K562 (cell line): Measurements from ENCODE around the gene CHIC2. TPM values are rescaled to one million over a fixed set of nuclear protein-coding genes. Genes with fewer than 3 reads are reported as not detected.

Experiments
- ATAC-seq: fragments of 200-7000 bp; cut with Tn5 transposase; 3 replicates; pipeline ENCODE4 v1.9.1; 2020; ENCODE audit warnings: moderate library complexity
- BruUV-seq: library from RNA; stranded (reverse); fragments of 400-500 nt; replicated peaks from 2 replicates; lab custom pipeline; 2021; lab: Mats Ljungman, UMichigan
- CTCF ChIA-PET: fragments of 300-600 bp; formaldehyde crosslinking; extraction: SDS; loops from one replicate; lab custom pipeline; 2021; ENCODE audit warnings: low intra/inter-chr PET ratio; lab: Yijun Ruan, JAX
- POLR2A ChIA-PET: fragments of 300-600, 350-650 bp; sonication (Branson Sonifier 250); formaldehyde crosslinking; extraction: SDS; loops from one replicate; lab custom pipeline; 2021; ENCODE audit warnings: antibody characterized with exemption, inconsistent platforms; lab: Yijun Ruan, JAX
- DNase-seq, 4 experiments: peaks; one replicate each; pipeline versions ENCODE4 v3.0.0 to v3.0.0-alpha.2; 2011 to 2018; ENCODE audit warnings: low spot score in 3 of 4, mixed read lengths in 3 of 4; ENCODE audit errors: extremely low read depth in 1 of 4
- FAIRE-seq: peaks from 2 replicates; lab custom pipeline; 2011; peaks lifted over from hg19 to GRCh38; lab: Jason Lieb, UNC
- H2AFZ ChIP-seq: 2 replicates; pipeline ENCODE4 v1.6.0; 2011; ENCODE audit warnings: low read depth, low read length, control low read depth, inconsistent platforms
- H3K27ac ChIP-seq: fragments of 200-600 bp; 3 replicates; pipeline ENCODE4 v1.8.0; 2011; ENCODE audit warnings: low read depth, mild to moderate bottlenecking, control low read depth, inconsistent platforms, low read length, moderate library complexity, mixed read lengths; ENCODE audit errors: extremely low read depth
- H3K27me3 ChIP-seq, 2 experiments: fragments of 300-600 bp in 1 of 2; 2 replicates in 1 of 2; 3 replicates in 1 of 2; pipeline versions ENCODE4 v1.6.0 to v1.8.0; 2011; ENCODE audit warnings: inconsistent platforms in 2 of 2, low read length in 2 of 2, mild to moderate bottlenecking in 1 of 2, mixed read lengths in 1 of 2, moderate library complexity in 1 of 2; ENCODE audit not compliant: control insufficient read depth in 2 of 2, insufficient read depth in 2 of 2
- H3K36me3 ChIP-seq: fragments of 300-600 bp; 3 replicates; pipeline ENCODE4 v1.8.0; 2011; ENCODE audit warnings: mild to moderate bottlenecking, low read length, inconsistent platforms; ENCODE audit not compliant: control insufficient read depth, insufficient read depth
- H3K4me1 ChIP-seq, 2 experiments: fragments of 200-600 bp in 1 of 2; replicated peaks in 1 of 2; 2 replicates in 1 of 2; 3 replicates in 1 of 2; pipeline versions ENCODE4 v1.5.1 to v1.8.0; 2011; ENCODE audit warnings: inconsistent platforms in 2 of 2, low read length in 2 of 2, mild to moderate bottlenecking in 1 of 2, mixed read lengths in 1 of 2, moderate library complexity in 1 of 2; ENCODE audit not compliant: control insufficient read depth in 2 of 2, insufficient read depth in 2 of 2
- H3K4me2 ChIP-seq: 2 replicates; pipeline ENCODE4 v1.6.1; 2011; ENCODE audit warnings: low read length, control low read depth, inconsistent platforms, mixed read lengths; ENCODE audit not compliant: insufficient read depth
- H3K4me3 ChIP-seq: fragments of 200-600 bp; sonication (generic), shearing (Covaris generic); 2 replicates; pipeline ENCODE4 v1.5.1; 2016; ENCODE audit warnings: control low read depth, inconsistent platforms
- H3K79me2 ChIP-seq: fragments of 200-600 bp; 3 replicates; pipeline ENCODE4 v1.8.0; 2011; ENCODE audit warnings: low read length, inconsistent platforms; ENCODE audit not compliant: control insufficient read depth, insufficient read depth
- H3K9ac ChIP-seq, 2 experiments: 2 replicates each; pipeline versions ENCODE4 v1.6.0 to v1.6.1; 2011; ENCODE audit warnings: low read depth in 2 of 2, low read length in 2 of 2, control low read depth in 1 of 2, inconsistent platforms in 1 of 2, mild to moderate bottlenecking in 1 of 2, mixed read lengths in 1 of 2; ENCODE audit not compliant: insufficient read depth in 1 of 2
- H3K9me1 ChIP-seq: one replicate; pipeline ENCODE4 v1.6.0; 2011; ENCODE audit warnings: inconsistent platforms, mild to moderate bottlenecking, low read length, moderate library complexity; ENCODE audit not compliant: control insufficient read depth, insufficient read depth
- H3K9me3 ChIP-seq: replicated peaks from 2 replicates; pipeline ENCODE4 v1.5.1; 2011; ENCODE audit warnings: low read depth, low read length, inconsistent platforms; ENCODE audit not compliant: control insufficient read depth, insufficient read depth
- H4K20me1 ChIP-seq: replicated peaks from 2 replicates; pipeline ENCODE4 v1.6.1; 2011; ENCODE audit warnings: low read length, inconsistent platforms, mixed read lengths; ENCODE audit not compliant: control insufficient read depth, insufficient read depth
- DDX20 ChIP-seq: fragments of 450-650 bp; IDR thresholded peaks from 2 replicates; pipeline ENCODE4 v1.6.1; 2016; ENCODE audit warnings: missing genetic modification characterization, low read depth, mild to moderate bottlenecking, missing compliant biosample characterization, moderate library complexity
- ETV1 ChIP-seq: fragments of 450-650 bp; conservative IDR thresholded peaks from 2 replicates; pipeline ENCODE4 v1.6.1; 2016; ENCODE audit warnings: missing genetic modification characterization, control low read depth, low read depth, missing compliant biosample characterization
- MAFK ChIP-seq: IDR thresholded peaks from 2 replicates; pipeline ENCODE4 v1.6.1; 2011; ENCODE audit warnings: low read length, improper control_type of control experiment
- RAD21 ChIP-seq, 2 experiments: fragments of 250-450 bp in 1 of 2; fragments of 450-650 bp in 1 of 2; sonication (Bioruptor Pico) in 1 of 2; formaldehyde crosslinking in 1 of 2; IDR thresholded peaks in 1 of 2; conservative IDR thresholded peaks in 1 of 2; 2 replicates each; pipeline versions ENCODE4 v1.4.0 to v1.8.0; 2020 to 2022; ENCODE audit warnings: mild to moderate bottlenecking in 2 of 2, moderate library complexity in 1 of 2
- STAT5A ChIP-seq: IDR thresholded peaks from 2 replicates; pipeline ENCODE4 v1.6.1; 2012; ENCODE audit warnings: low read length, inconsistent platforms, borderline replicate concordance
- TAF1 ChIP-seq: IDR thresholded peaks from 2 replicates; pipeline ENCODE4 v1.6.1; 2011; ENCODE audit warnings: mild to moderate bottlenecking, low read length, moderate library complexity; ENCODE audit not compliant: insufficient read depth, control insufficient read depth, severe bottlenecking; ENCODE audit errors: extremely low read depth
- ZBTB7A ChIP-seq: IDR thresholded peaks from 2 replicates; pipeline ENCODE4 v1.6.1; 2011; ENCODE audit warnings: low read depth, mild to moderate bottlenecking, low read length, moderate library complexity, borderline replicate concordance; ENCODE audit not compliant: control insufficient read depth
- WGBS: fragments of 100-300 bp; shearing (Covaris generic); methylation state at CpG from one replicate; pipeline ENCODE4 v1.1.6; 2016; ENCODE audit warnings: low coverage, mixed read lengths; ENCODE audit not compliant: insufficient coverage; ENCODE audit errors: missing lambda C conversion rate; 5-methylcytosine and 5-hydroxymethylcytosine counted together
- in situ Hi-C: fragments of 300-500 bp; cut with MboI; formaldehyde crosslinking; loops from 4 replicates; pipeline ENCODE4 v1.15.0; 2018; ENCODE audit warnings: inconsistent platforms, mixed read lengths
- intact Hi-C: fragments of 100-400 bp; cut with micrococcal nuclease; formaldehyde crosslinking; loops from 2 replicates; pipeline ENCODE4 v1.14.2; 2022
- polyA plus RNA-seq, 8 experiments: library from polyadenylated mRNA; depleted of rRNA in 4 of 8; stranded (reverse) in 5 of 8; unstranded in 3 of 8; fragments of >200 nt; fragmentation: Nextera tagmentation in 2 of 8; fragmentation: Illumina TruSeq in 1 of 8; extraction: Ambion mirVana in 2 of 8; extraction: Trizol in 1 of 8; gene quantifications; 2 replicates each; pipeline versions ENCODE4 v1.2.1 to v1.2.3, GENCODE V29; 2011 to 2014; ENCODE audit warnings: inconsistent platforms in 1 of 8, missing spikeins in 1 of 8
- total RNA-seq, 7 experiments: library from RNA; depleted of rRNA in 6 of 7; stranded (reverse); fragments of >200 nt in 6 of 7; fragmentation: Illumina TruSeq in 2 of 7; extraction: Trizol in 2 of 7; gene quantifications; 2 replicates each; pipeline versions ENCODE4 v1.2.1 to v1.2.3, GENCODE V29; 2011 to 2021; ENCODE audit warnings: low replicate concordance in 1 of 7
- TF ChIP-seq, protein P1 (sequence below): sonication (generic); formaldehyde crosslinking; IDR thresholded peaks from 2 replicates; pipeline ENCODE4 v1.8.0; 2022; ENCODE audit warnings: mild to moderate bottlenecking, missing genetic modification reagents
- TF ChIP-seq, protein P2 (sequence below): fragments of 450-650 bp; IDR thresholded peaks from 2 replicates; pipeline ENCODE4 v1.6.1; 2016; ENCODE audit warnings: borderline replicate concordance

Gene CHIC2
- total and polyA plus RNA-seq, 9 of the 15 experiments (the other 6 are each of a cell fraction or from before 2014, with no cell fraction given) = 0.89 to 25.1 (median 12.1) TPM

DNA sequence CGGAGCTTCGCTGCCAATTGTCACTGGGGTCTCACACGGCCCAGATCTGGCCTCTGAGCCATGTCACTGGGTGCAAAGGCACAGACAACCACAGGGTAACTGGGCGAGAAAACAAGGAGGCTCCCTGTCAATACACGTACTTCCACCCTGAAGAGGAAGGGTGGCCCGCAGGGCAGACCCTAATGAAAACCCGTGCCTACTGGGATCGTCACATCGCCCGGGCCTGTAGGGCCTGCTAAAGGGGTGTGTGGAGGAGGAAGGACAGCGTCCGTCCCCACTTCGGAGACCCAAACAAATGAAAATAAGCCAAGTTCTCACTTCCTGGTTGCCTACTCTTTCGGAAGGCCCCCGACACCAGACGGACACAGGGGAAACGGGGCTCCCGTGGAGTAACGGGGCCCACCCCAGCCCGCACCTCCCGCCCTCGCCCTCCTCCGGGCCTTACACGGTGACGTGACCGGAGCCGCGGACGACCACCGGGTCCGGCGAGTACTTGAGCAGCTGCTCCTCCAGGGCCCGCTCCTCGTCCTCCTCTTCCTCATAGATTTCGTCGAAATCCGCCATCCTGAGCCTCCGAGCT lies 578 bp downstream of the CHIC2 start (continued):
- TF ChIP-seq, protein P1, sequence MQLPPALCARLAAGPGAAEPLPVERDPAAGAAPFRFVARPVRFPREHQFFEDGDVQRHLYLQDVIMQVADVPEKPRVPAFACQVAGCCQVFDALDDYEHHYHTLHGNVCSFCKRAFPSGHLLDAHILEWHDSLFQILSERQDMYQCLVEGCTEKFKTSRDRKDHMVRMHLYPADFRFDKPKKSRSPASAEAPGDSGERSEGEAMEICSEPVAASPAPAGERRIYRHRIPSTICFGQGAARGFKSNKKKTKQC (CRISPR knock-in tag) = 0 out of 2 replicates have a peak, but pooled peaks have one; percentile 26
- peak; percentile 39; the same call in 1 of the 2 replicates for TF ChIP-seq ZBTB7A
- no peak for TF ChIP-seq DDX20 (tag)
- TF ChIP-seq TAF1 = peak; percentile 26
- TF ChIP-seq, all 486 proteins: peak for 10

DNA sequence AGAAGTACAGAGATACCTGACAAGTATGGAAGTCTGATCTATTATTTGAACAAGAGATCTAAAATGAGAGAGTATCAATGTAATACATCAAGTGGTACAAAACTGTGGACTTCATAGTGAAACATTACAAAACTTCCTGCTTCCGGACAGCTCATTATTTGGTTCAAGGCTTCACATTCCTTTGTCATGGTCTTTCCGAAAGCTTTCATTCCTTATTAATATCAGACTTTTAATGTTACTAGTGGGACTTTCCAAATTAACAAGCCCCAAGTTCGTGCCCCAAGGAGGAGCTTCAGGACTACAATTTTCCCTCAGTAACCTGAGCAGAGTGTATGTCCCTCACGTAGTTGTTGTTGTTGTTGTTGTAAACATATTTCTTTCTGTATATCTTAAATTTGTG lies 1.2 kb downstream of the CHIC2 start:
- WGBS = 0% methylated on average over 4 of the region's 4 CpGs
- ChIA-PET CTCF (no interaction called here), POLR2A (interaction anchor here (1.1 to 1.9 kb wide), 2 partner anchors 22 to 50 kb away, joined by 3 to 5 read pairs; no protein-coding TSS in a partner anchor)

More for the DNA sequence above, 1.2 kb downstream of the CHIC2 start:
- 0 out of 2 replicates have a peak, but pooled peaks have one; percentile 11 for TF ChIP-seq ETV1 (tag)
- no peak for TF ChIP-seq MAFK
- TF ChIP-seq, protein P2, sequence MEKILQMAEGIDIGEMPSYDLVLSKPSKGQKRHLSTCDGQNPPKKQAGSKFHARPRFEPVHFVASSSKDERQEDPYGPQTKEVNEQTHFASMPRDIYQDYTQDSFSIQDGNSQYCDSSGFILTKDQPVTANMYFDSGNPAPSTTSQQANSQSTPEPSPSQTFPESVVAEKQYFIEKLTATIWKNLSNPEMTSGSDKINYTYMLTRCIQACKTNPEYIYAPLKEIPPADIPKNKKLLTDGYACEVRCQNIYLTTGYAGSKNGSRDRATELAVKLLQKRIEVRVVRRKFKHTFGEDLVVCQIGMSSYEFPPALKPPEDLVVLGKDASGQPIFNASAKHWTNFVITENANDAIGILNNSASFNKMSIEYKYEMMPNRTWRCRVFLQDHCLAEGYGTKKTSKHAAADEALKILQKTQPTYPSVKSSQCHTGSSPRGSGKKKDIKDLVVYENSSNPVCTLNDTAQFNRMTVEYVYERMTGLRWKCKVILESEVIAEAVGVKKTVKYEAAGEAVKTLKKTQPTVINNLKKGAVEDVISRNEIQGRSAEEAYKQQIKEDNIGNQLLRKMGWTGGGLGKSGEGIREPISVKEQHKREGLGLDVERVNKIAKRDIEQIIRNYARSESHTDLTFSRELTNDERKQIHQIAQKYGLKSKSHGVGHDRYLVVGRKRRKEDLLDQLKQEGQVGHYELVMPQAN = no peak
- TF ChIP-seq RAD21 (CRISPR knock-in tag; conservative IDR thresholded peaks at IDR 0.05 in 1 of 2, IDR thresholded peaks at IDR 0.05 in 1 of 2) = no peak
- no peak for TF ChIP-seq STAT5A
- Histone ChIP-seq H3K4me2 (peak overlapping the region; percentile 91), H3K9me1 (no peaks in the 10 kb centered on the region), H3K36me3 (no peaks in the 10 kb centered on the region), H3K27me3 (no peaks in the 10 kb centered on the region), H3K9ac (peak overlapping the region in 1 of 2 experiments; percentile 85), H3K79me2 (peaks cover 57% of the 10 kb centered on the region), H3K4me1 (peaks cover 7 to 33% of the 10 kb centered on the region in 2 experiments), H3K27ac (peak overlapping the region; percentile 85), H2AFZ (peak overlapping the region; percentile 83; the same call in 1 of the 2 replicates), H3K9me3 (no peaks in the 10 kb centered on the region), H3K4me3 (peak overlapping the region; percentile 92), H4K20me1 (no peaks in the 10 kb centered on the region)
- FAIRE-seq (no peak), ATAC-seq (peak; percentile 9), DNase-seq (peak in 1 of 4 experiments; percentile 11)
- in situ Hi-C loops = no loop called here
- intact Hi-C loops = no loop called here
- BruUV-seq = no TSS peak
